K562 (cell line): ENCODE results near the gene PLEKHF1. TPM values are rescaled to one million over a fixed set of nuclear protein-coding genes. Genes with fewer than 3 reads are reported as not detected.

Experiments
- ATAC-seq: fragments of 200-7000 bp; cut with Tn5 transposase; 3 replicates; pipeline ENCODE4 v1.9.1; 2020; ENCODE audit warnings: moderate library complexity
- BruUV-seq: library from RNA; stranded (reverse); fragments of 400-500 nt; replicated peaks from 2 replicates; lab custom pipeline; 2021; lab: Mats Ljungman, UMichigan
- CTCF ChIA-PET: fragments of 300-600 bp; formaldehyde crosslinking; extraction: SDS; loops from one replicate; lab custom pipeline; 2021; ENCODE audit warnings: low intra/inter-chr PET ratio; lab: Yijun Ruan, JAX
- POLR2A ChIA-PET: fragments of 300-600, 350-650 bp; sonication (Branson Sonifier 250); formaldehyde crosslinking; extraction: SDS; loops from one replicate; lab custom pipeline; 2021; ENCODE audit warnings: antibody characterized with exemption, inconsistent platforms; lab: Yijun Ruan, JAX
- DNase-seq, 4 experiments: peaks; one replicate each; pipeline versions ENCODE4 v3.0.0 to v3.0.0-alpha.2; 2011 to 2018; ENCODE audit warnings: low spot score in 3 of 4, mixed read lengths in 3 of 4; ENCODE audit errors: extremely low read depth in 1 of 4
- FAIRE-seq: peaks from 2 replicates; lab custom pipeline; 2011; peaks lifted over from hg19 to GRCh38; lab: Jason Lieb, UNC
- H2AFZ ChIP-seq: 2 replicates; pipeline ENCODE4 v1.6.0; 2011; ENCODE audit warnings: low read depth, low read length, control low read depth, inconsistent platforms
- H3K27ac ChIP-seq: fragments of 200-600 bp; 3 replicates; pipeline ENCODE4 v1.8.0; 2011; ENCODE audit warnings: low read depth, mild to moderate bottlenecking, control low read depth, inconsistent platforms, low read length, moderate library complexity, mixed read lengths; ENCODE audit errors: extremely low read depth
- H3K27me3 ChIP-seq, 2 experiments: fragments of 300-600 bp in 1 of 2; 2 replicates in 1 of 2; 3 replicates in 1 of 2; pipeline versions ENCODE4 v1.6.0 to v1.8.0; 2011; ENCODE audit warnings: inconsistent platforms in 2 of 2, low read length in 2 of 2, mild to moderate bottlenecking in 1 of 2, mixed read lengths in 1 of 2, moderate library complexity in 1 of 2; ENCODE audit not compliant: control insufficient read depth in 2 of 2, insufficient read depth in 2 of 2
- H3K36me3 ChIP-seq: fragments of 300-600 bp; 3 replicates; pipeline ENCODE4 v1.8.0; 2011; ENCODE audit warnings: mild to moderate bottlenecking, low read length, inconsistent platforms; ENCODE audit not compliant: control insufficient read depth, insufficient read depth
- H3K4me1 ChIP-seq, 2 experiments: fragments of 200-600 bp in 1 of 2; replicated peaks in 1 of 2; 2 replicates in 1 of 2; 3 replicates in 1 of 2; pipeline versions ENCODE4 v1.5.1 to v1.8.0; 2011; ENCODE audit warnings: inconsistent platforms in 2 of 2, low read length in 2 of 2, mild to moderate bottlenecking in 1 of 2, mixed read lengths in 1 of 2, moderate library complexity in 1 of 2; ENCODE audit not compliant: control insufficient read depth in 2 of 2, insufficient read depth in 2 of 2
- H3K4me2 ChIP-seq: 2 replicates; pipeline ENCODE4 v1.6.1; 2011; ENCODE audit warnings: low read length, control low read depth, inconsistent platforms, mixed read lengths; ENCODE audit not compliant: insufficient read depth
- H3K4me3 ChIP-seq: fragments of 200-600 bp; sonication (generic), shearing (Covaris generic); 2 replicates; pipeline ENCODE4 v1.5.1; 2016; ENCODE audit warnings: control low read depth, inconsistent platforms
- H3K79me2 ChIP-seq: fragments of 200-600 bp; 3 replicates; pipeline ENCODE4 v1.8.0; 2011; ENCODE audit warnings: low read length, inconsistent platforms; ENCODE audit not compliant: control insufficient read depth, insufficient read depth
- H3K9ac ChIP-seq, 2 experiments: 2 replicates each; pipeline versions ENCODE4 v1.6.0 to v1.6.1; 2011; ENCODE audit warnings: low read depth in 2 of 2, low read length in 2 of 2, control low read depth in 1 of 2, inconsistent platforms in 1 of 2, mild to moderate bottlenecking in 1 of 2, mixed read lengths in 1 of 2; ENCODE audit not compliant: insufficient read depth in 1 of 2
- H3K9me1 ChIP-seq: one replicate; pipeline ENCODE4 v1.6.0; 2011; ENCODE audit warnings: inconsistent platforms, mild to moderate bottlenecking, low read length, moderate library complexity; ENCODE audit not compliant: control insufficient read depth, insufficient read depth
- H3K9me3 ChIP-seq: replicated peaks from 2 replicates; pipeline ENCODE4 v1.5.1; 2011; ENCODE audit warnings: low read depth, low read length, inconsistent platforms; ENCODE audit not compliant: control insufficient read depth, insufficient read depth
- H4K20me1 ChIP-seq: replicated peaks from 2 replicates; pipeline ENCODE4 v1.6.1; 2011; ENCODE audit warnings: low read length, inconsistent platforms, mixed read lengths; ENCODE audit not compliant: control insufficient read depth, insufficient read depth
- ARID2 ChIP-seq: fragments of 450-650 bp; IDR thresholded peaks from 2 replicates; pipeline ENCODE4 v1.6.1; 2017; ENCODE audit warnings: antibody characterized with exemption, mild to moderate bottlenecking
- HSF4 ChIP-seq: fragments of 250-450 bp; sonication (Bioruptor Pico); IDR thresholded peaks from 2 replicates; pipeline ENCODE4 v2.1.2; 2022; ENCODE audit warnings: mild to moderate bottlenecking, moderate library complexity, borderline replicate concordance
- RBBP5 ChIP-seq: fragments of 200-600 bp; sonication (generic); IDR thresholded peaks from 2 replicates; pipeline ENCODE4 v1.6.1; 2012; ENCODE audit warnings: borderline replicate concordance, mild to moderate bottlenecking, low read length, control low read depth, inconsistent platforms; ENCODE audit not compliant: insufficient read depth, poor library complexity, severe bottlenecking
- RBM39 ChIP-seq: fragments of 200-400 bp; formaldehyde crosslinking; optimal IDR thresholded peaks from 2 replicates; pipeline ENCODE3; 2018; ENCODE audit warnings: low read depth, low read length
- SNRNP70 ChIP-seq: fragments of 200-400 bp; formaldehyde crosslinking; optimal IDR thresholded peaks from 2 replicates; pipeline ENCODE3; 2017; ENCODE audit warnings: low read depth, low read length
- STAT5B ChIP-seq: fragments of 250-450 bp; sonication (Bioruptor Pico); IDR thresholded peaks from 2 replicates; pipeline ENCODE4 v1.8.0; 2021; ENCODE audit warnings: mild to moderate bottlenecking, inconsistent platforms
- ZNF57 ChIP-seq: fragments of 450-650 bp; formaldehyde crosslinking; IDR thresholded peaks from 2 replicates; pipeline ENCODE4 v1.4.0; 2020; ENCODE audit warnings: mild to moderate bottlenecking, moderate library complexity
- WGBS: fragments of 100-300 bp; shearing (Covaris generic); methylation state at CpG from one replicate; pipeline ENCODE4 v1.1.6; 2016; ENCODE audit warnings: low coverage, mixed read lengths; ENCODE audit not compliant: insufficient coverage; ENCODE audit errors: missing lambda C conversion rate; 5-methylcytosine and 5-hydroxymethylcytosine counted together
- in situ Hi-C: fragments of 300-500 bp; cut with MboI; formaldehyde crosslinking; loops from 4 replicates; pipeline ENCODE4 v1.15.0; 2018; ENCODE audit warnings: inconsistent platforms, mixed read lengths
- intact Hi-C: fragments of 100-400 bp; cut with micrococcal nuclease; formaldehyde crosslinking; loops from 2 replicates; pipeline ENCODE4 v1.14.2; 2022
- polyA plus RNA-seq, 8 experiments: library from polyadenylated mRNA; depleted of rRNA in 4 of 8; stranded (reverse) in 5 of 8; unstranded in 3 of 8; fragments of >200 nt; fragmentation: Nextera tagmentation in 2 of 8; fragmentation: Illumina TruSeq in 1 of 8; extraction: Ambion mirVana in 2 of 8; extraction: Trizol in 1 of 8; gene quantifications; 2 replicates each; pipeline versions ENCODE4 v1.2.1 to v1.2.3, GENCODE V29; 2011 to 2014; ENCODE audit warnings: inconsistent platforms in 1 of 8, missing spikeins in 1 of 8
- total RNA-seq, 7 experiments: library from RNA; depleted of rRNA in 6 of 7; stranded (reverse); fragments of >200 nt in 6 of 7; fragmentation: Illumina TruSeq in 2 of 7; extraction: Trizol in 2 of 7; gene quantifications; 2 replicates each; pipeline versions ENCODE4 v1.2.1 to v1.2.3, GENCODE V29; 2011 to 2021; ENCODE audit warnings: low replicate concordance in 1 of 7
- TF ChIP-seq, protein P1 (sequence below): fragments of 250-450 bp; sonication (Bioruptor Pico); IDR thresholded peaks from 2 replicates; pipeline ENCODE4 v1.5.0; 2021
- TF ChIP-seq, protein P2 (sequence below): sonication (generic); formaldehyde crosslinking; IDR thresholded peaks from 2 replicates; pipeline ENCODE4 v1.8.0; 2023; ENCODE audit warnings: missing genetic modification reagents, mild to moderate bottlenecking, borderline replicate concordance
- TF ChIP-seq, protein P3 (sequence below): fragments of 450-650 bp; IDR thresholded peaks from 2 replicates; pipeline ENCODE4 v1.6.1; 2016
- TF ChIP-seq, protein P4 (sequence below): sonication (generic); formaldehyde crosslinking; IDR thresholded peaks from 2 replicates; pipeline ENCODE4 v1.9.0; 2022; ENCODE audit warnings: mild to moderate bottlenecking, missing genetic modification reagents

PLEKHF1 gene
- total and polyA plus RNA-seq, 9 of the 15 experiments (the other 6 are each of a cell fraction or from before 2014, with no cell fraction given), result 0.07 to 13.4 (median 3.9) TPM; not detected in 1

DNA sequence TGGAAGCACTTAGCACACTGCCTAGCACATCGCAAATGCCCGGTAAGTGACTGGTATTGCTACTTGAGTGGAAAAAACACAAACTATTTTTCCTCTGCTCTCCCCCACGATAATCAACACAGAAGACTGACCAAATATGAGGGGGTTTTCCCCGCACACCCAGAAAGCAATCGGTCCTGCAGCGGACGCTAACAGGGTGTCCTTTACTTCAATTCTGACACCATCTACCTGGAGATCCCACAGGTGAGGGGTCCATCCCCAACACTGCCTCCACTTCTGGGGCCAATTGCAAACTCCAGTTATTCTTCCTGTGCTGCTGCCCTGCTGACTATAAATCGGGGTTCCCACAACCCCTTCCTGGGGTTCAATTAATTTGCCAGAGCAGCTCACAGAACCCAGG lies 26.2 kb upstream of the PLEKHF1 start:
- no peaks in the 10 kb centered on the region for H4K20me1 ChIP-seq
- no peaks in the 10 kb centered on the region for H3K9me1 ChIP-seq
- H3K36me3 ChIP-seq, result no peaks in the 10 kb centered on the region
- no peak overlapping the region for H3K4me3 ChIP-seq
- H3K9me3 ChIP-seq, result no peaks in the 10 kb centered on the region
- intact Hi-C loops (no loop called here), in situ Hi-C loops (no loop called here)
- CTCF ChIA-PET, result no interaction called here
- H3K27ac ChIP-seq, result no peak overlapping the region
- 52% methylated on average over 8 of the region's 8 CpGs for WGBS
- FAIRE-seq (no peak), DNase-seq (no peak), ATAC-seq (no peak)
- no peak overlapping the region for H3K4me2 ChIP-seq
- no peak overlapping the region for H3K9ac ChIP-seq
- H3K27me3 ChIP-seq, result no peaks in the 10 kb centered on the region
- POLR2A ChIA-PET, result interaction anchor here (0.7 to 1.1 kb wide), 2 partner anchors 9 to 16 kb away, joined by 3 read pairs; no protein-coding TSS in a partner anchor
- no peaks in the 10 kb centered on the region for H3K79me2 ChIP-seq
- BruUV-seq, result no TSS peak
- no peaks in the 10 kb centered on the region for H3K4me1 ChIP-seq
- H2AFZ ChIP-seq, result no peak overlapping the region
- TF ChIP-seq ZNF57 (CRISPR knock-in tag) (no peak), SNRNP70 (no peak), RBBP5 (no peak), HSF4 (CRISPR knock-in tag) (no peak), ARID2 (no peak), RBM39 (no peak), STAT5B (no peak)
- TF ChIP-seq, protein P1, sequence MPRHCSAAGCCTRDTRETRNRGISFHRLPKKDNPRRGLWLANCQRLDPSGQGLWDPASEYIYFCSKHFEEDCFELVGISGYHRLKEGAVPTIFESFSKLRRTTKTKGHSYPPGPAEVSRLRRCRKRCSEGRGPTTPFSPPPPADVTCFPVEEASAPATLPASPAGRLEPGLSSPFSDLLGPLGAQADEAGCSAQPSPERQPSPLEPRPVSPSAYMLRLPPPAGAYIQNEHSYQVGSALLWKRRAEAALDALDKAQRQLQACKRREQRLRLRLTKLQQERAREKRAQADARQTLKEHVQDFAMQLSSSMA (CRISPR knock-in tag), result no peak
- TF ChIP-seq, protein P2, sequence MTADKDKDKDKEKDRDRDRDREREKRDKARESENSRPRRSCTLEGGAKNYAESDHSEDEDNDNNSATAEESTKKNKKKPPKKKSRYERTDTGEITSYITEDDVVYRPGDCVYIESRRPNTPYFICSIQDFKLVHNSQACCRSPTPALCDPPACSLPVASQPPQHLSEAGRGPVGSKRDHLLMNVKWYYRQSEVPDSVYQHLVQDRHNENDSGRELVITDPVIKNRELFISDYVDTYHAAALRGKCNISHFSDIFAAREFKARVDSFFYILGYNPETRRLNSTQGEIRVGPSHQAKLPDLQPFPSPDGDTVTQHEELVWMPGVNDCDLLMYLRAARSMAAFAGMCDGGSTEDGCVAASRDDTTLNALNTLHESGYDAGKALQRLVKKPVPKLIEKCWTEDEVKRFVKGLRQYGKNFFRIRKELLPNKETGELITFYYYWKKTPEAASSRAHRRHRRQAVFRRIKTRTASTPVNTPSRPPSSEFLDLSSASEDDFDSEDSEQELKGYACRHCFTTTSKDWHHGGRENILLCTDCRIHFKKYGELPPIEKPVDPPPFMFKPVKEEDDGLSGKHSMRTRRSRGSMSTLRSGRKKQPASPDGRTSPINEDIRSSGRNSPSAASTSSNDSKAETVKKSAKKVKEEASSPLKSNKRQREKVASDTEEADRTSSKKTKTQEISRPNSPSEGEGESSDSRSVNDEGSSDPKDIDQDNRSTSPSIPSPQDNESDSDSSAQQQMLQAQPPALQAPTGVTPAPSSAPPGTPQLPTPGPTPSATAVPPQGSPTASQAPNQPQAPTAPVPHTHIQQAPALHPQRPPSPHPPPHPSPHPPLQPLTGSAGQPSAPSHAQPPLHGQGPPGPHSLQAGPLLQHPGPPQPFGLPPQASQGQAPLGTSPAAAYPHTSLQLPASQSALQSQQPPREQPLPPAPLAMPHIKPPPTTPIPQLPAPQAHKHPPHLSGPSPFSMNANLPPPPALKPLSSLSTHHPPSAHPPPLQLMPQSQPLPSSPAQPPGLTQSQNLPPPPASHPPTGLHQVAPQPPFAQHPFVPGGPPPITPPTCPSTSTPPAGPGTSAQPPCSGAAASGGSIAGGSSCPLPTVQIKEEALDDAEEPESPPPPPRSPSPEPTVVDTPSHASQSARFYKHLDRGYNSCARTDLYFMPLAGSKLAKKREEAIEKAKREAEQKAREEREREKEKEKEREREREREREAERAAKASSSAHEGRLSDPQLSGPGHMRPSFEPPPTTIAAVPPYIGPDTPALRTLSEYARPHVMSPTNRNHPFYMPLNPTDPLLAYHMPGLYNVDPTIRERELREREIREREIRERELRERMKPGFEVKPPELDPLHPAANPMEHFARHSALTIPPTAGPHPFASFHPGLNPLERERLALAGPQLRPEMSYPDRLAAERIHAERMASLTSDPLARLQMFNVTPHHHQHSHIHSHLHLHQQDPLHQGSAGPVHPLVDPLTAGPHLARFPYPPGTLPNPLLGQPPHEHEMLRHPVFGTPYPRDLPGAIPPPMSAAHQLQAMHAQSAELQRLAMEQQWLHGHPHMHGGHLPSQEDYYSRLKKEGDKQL (CRISPR knock-in tag), result no peak
- TF ChIP-seq, protein P3, sequence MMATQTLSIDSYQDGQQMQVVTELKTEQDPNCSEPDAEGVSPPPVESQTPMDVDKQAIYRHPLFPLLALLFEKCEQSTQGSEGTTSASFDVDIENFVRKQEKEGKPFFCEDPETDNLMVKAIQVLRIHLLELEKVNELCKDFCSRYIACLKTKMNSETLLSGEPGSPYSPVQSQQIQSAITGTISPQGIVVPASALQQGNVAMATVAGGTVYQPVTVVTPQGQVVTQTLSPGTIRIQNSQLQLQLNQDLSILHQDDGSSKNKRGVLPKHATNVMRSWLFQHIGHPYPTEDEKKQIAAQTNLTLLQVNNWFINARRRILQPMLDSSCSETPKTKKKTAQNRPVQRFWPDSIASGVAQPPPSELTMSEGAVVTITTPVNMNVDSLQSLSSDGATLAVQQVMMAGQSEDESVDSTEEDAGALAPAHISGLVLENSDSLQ, result no peak
- TF ChIP-seq, protein P4, sequence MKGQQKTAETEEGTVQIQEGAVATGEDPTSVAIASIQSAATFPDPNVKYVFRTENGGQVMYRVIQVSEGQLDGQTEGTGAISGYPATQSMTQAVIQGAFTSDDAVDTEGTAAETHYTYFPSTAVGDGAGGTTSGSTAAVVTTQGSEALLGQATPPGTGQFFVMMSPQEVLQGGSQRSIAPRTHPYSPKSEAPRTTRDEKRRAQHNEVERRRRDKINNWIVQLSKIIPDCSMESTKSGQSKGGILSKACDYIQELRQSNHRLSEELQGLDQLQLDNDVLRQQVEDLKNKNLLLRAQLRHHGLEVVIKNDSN (CRISPR knock-in tag), result no peak
